GM12878 (cell line): ENCODE data around the gene MIEF1. TPM values are rescaled to one million over a fixed set of nuclear protein-coding genes. Genes with fewer than 3 reads are reported as not detected.

Experiments used
- ATAC-seq: fragments of 200-7000 bp; cut with Tn5 transposase; 3 replicates; pipeline ENCODE4 v1.9.1; 2020; ENCODE audit warnings: mild to moderate bottlenecking, moderate library complexity
- BruUV-seq: library from RNA; stranded (reverse); fragments of 400-500 nt; replicated peaks from 2 replicates; lab custom pipeline; 2021; lab: Mats Ljungman, UMichigan
- CTCF ChIA-PET: fragments of 300-600 bp; sonication (Branson Sonifier 250); formaldehyde crosslinking; extraction: SDS; loops from one replicate; lab custom pipeline; 2021; ENCODE audit warnings: inconsistent platforms; lab: Yijun Ruan, JAX
- POLR2A ChIA-PET: fragments of 350-600 bp; formaldehyde crosslinking; extraction: SDS; loops from one replicate; lab custom pipeline; 2021; ENCODE audit warnings: inconsistent platforms; lab: Charles Lee
- RAD21 ChIA-PET: fragments of 300-600 bp; sonication (Branson Sonifier 250); formaldehyde crosslinking; loops from one replicate; lab custom pipeline; 2023; ENCODE audit warnings: antibody characterized with exemption; ENCODE audit not compliant: unreplicated experiment; lab: Charles Lee
- SMC1A ChIA-PET: fragments of 300-600 bp; sonication (Branson Sonifier 250); formaldehyde crosslinking; loops from one replicate; lab custom pipeline; 2023; ENCODE audit not compliant: unreplicated experiment, uncharacterized antibody; lab: Charles Lee
- DNase-seq: peaks from one replicate; pipeline ENCODE4 v3.0.0-alpha.2; 2011; ENCODE audit warnings: low read depth, low spot score
- FAIRE-seq: peaks from 3 replicates; lab custom pipeline; 2011; peaks lifted over from hg19 to GRCh38; lab: Jason Lieb, UNC
- H2AFZ ChIP-seq: 2 replicates; pipeline ENCODE4 v1.6.0; 2011; ENCODE audit warnings: low read depth, low read length, control low read depth; ENCODE audit not compliant: control insufficient read depth
- H3K27ac ChIP-seq: 2 replicates; pipeline ENCODE4 v1.5.1; 2011; ENCODE audit warnings: control low read depth; ENCODE audit not compliant: control insufficient read depth, insufficient read depth
- H3K27me3 ChIP-seq, 2 experiments: replicated peaks in 1 of 2; 2 replicates each; pipeline versions ENCODE4 v1.6.0 to v1.6.1; 2011; ENCODE audit warnings: low read length in 1 of 2; ENCODE audit not compliant: control insufficient read depth in 2 of 2, insufficient read depth in 2 of 2
- H3K36me3 ChIP-seq, 2 experiments: 2 replicates each; pipeline ENCODE4 v1.5.1; 2011; ENCODE audit warnings: low read length in 1 of 2; ENCODE audit not compliant: control insufficient read depth in 2 of 2, insufficient read depth in 2 of 2
- H3K4me1 ChIP-seq: 2 replicates; pipeline ENCODE4 v1.6.1; 2011; ENCODE audit warnings: mild to moderate bottlenecking, low read length, moderate library complexity, mixed read lengths; ENCODE audit not compliant: control insufficient read depth, insufficient read depth
- H3K4me2 ChIP-seq: 2 replicates; pipeline ENCODE4 v1.6.0; 2011; ENCODE audit warnings: control low read depth; ENCODE audit not compliant: control insufficient read depth, insufficient read depth
- H3K4me3 ChIP-seq: fragments of 200-600 bp; sonication (generic); 2 replicates; pipeline ENCODE4 v1.5.1; 2016
- H3K79me2 ChIP-seq: 2 replicates; pipeline ENCODE4 v1.6.0; 2011; ENCODE audit warnings: low read length; ENCODE audit not compliant: control insufficient read depth, insufficient read depth
- H3K9ac ChIP-seq: 2 replicates; pipeline ENCODE4 v1.8.0; 2011; ENCODE audit warnings: low read length, control low read depth, mixed read lengths; ENCODE audit not compliant: control insufficient read depth, insufficient read depth
- H3K9me3 ChIP-seq: replicated peaks from 3 replicates; pipeline ENCODE4 v1.5.1; 2011; ENCODE audit warnings: mild to moderate bottlenecking, low read length; ENCODE audit not compliant: control insufficient read depth, insufficient read depth
- H4K20me1 ChIP-seq: 2 replicates; pipeline ENCODE4 v1.6.0; 2011; ENCODE audit not compliant: control insufficient read depth, insufficient read depth
- FOXK2 ChIP-seq: fragments of 450-650 bp; IDR thresholded peaks from 2 replicates; pipeline ENCODE4 v1.6.1; 2017; ENCODE audit warnings: mild to moderate bottlenecking, moderate library complexity
- FOXM1 ChIP-seq: IDR thresholded peaks from 2 replicates; pipeline ENCODE4 v1.6.1; 2012; ENCODE audit warnings: low read depth, mild to moderate bottlenecking, inconsistent platforms, low read length, moderate library complexity
- SUZ12 ChIP-seq: fragments of 200-600 bp; sonication (generic); IDR thresholded peaks from one replicate; pipeline ENCODE4 v1.6.1; 2018; ENCODE audit warnings: antibody characterized with exemption, mild to moderate bottlenecking; ENCODE audit not compliant: unreplicated experiment
- ZNF384 ChIP-seq: IDR thresholded peaks from 2 replicates; pipeline ENCODE4 v1.6.1; 2012; ENCODE audit warnings: low read depth, mild to moderate bottlenecking, low read length, improper control_type of control experiment, borderline replicate concordance
- ZNF687 ChIP-seq: fragments of 450-650 bp; IDR thresholded peaks from 2 replicates; pipeline ENCODE4 v1.6.1; 2017; ENCODE audit warnings: mild to moderate bottlenecking, moderate library complexity
- WGBS: methylation state at CpG from one replicate; pipeline ENCODE4 v1.1.6; 2016; ENCODE audit warnings: low lambda C conversion rate; ENCODE audit not compliant: insufficient replicate concordance, insufficient coverage; ENCODE audit errors: missing lambda C conversion rate; 5-methylcytosine and 5-hydroxymethylcytosine counted together
- in situ Hi-C: fragments of 300-500 bp; cut with MboI; formaldehyde crosslinking; loops from 9 replicates; pipeline ENCODE4 v1.14.3; 2018; ENCODE audit warnings: mixed read lengths
- intact Hi-C: fragments of 100-400 bp; cut with micrococcal nuclease; formaldehyde crosslinking; loops from one replicate; pipeline ENCODE4 v1.14.2; 2022; ENCODE audit not compliant: unreplicated experiment
- polyA plus RNA-seq, 11 experiments: library from polyadenylated mRNA; depleted of rRNA in 4 of 11; unstranded in 6 of 11; stranded (reverse) in 5 of 11; fragments of >200 nt; fragmentation: Nextera tagmentation in 4 of 11; fragmentation: Illumina TruSeq in 1 of 11; extraction: Ambion mirVana in 4 of 11; extraction: Trizol in 1 of 11; gene quantifications; 1 replicate in 1 of 11; 2 replicates in 10 of 11; pipeline versions ENCODE4 v1.2.1 to v1.2.3, GENCODE V29; 2011 to 2016; ENCODE audit warnings: inconsistent platforms in 2 of 11, missing spikeins in 2 of 11, low read depth in 1 of 11
- total RNA-seq, 4 experiments: library from RNA; depleted of rRNA in 3 of 4; stranded (reverse); fragments of >200 nt in 3 of 4; fragmentation: Illumina TruSeq in 1 of 4; extraction: Trizol in 1 of 4; gene quantifications; 2 replicates each; pipeline versions ENCODE4 v1.2.1 to v1.2.3, GENCODE V29; 2013 to 2021

MIEF1 gene
- total and polyA plus RNA-seq, 10 of the 15 experiments (the other 5 are each of a cell fraction or from before 2014, with no cell fraction given) = 12.4 to 52.3 (median 29.3) TPM

DNA sequence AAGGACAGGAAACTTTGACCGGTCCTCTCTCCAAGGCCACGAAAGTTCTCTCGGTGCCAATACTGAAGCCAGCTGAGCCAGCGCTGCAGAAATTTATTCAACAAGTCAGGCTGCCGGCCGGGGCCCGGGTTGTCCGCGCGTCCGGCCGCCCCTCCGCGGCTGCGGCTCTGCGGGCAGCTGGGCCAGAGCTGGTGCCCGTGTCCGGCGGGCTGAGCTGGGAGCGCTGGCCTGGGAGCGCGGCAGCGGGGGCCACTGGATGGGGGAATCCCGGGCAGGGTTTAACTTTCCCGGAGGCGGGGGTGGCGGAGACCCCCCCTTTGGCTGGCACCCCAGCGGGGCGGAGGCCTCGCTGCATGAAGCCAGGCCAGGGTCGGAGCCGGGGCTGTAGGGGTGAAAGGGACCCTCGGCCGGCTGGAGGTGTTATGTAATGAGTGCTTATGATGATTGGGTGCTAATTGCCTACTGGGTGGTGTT is 56.2 kb downstream of the MIEF1 start:
- Histone ChIP-seq H3K36me3 (no peaks in the 10 kb centered on the region), H3K4me3 (no peak overlapping the region), H3K9me3 (no peaks in the 10 kb centered on the region), H3K4me2 (no peak overlapping the region), H2AFZ (no peak overlapping the region), H4K20me1 (no peaks in the 10 kb centered on the region), H3K79me2 (no peaks in the 10 kb centered on the region), H3K27me3 (peaks cover 7 to 8% of the 10 kb centered on the region in 2 experiments; a peak in 3 of 4 replicates), H3K27ac (no peak overlapping the region), H3K9ac (no peak overlapping the region), H3K4me1 (no peaks in the 10 kb centered on the region)
- SMC1A ChIA-PET = no interaction called here
- 45% methylated on average over 32 of the region's 34 CpGs for WGBS
- RAD21 ChIA-PET = interaction anchor here (1.4 kb wide), 1 partner anchor 479 kb away, joined by 3 read pairs; no protein-coding TSS in a partner anchor
- POLR2A ChIA-PET = no interaction called here
- in situ Hi-C loops = no loop called here
- no peak for ATAC-seq
- no peak for DNase-seq
- FAIRE-seq = no peak
- no peak for TF ChIP-seq FOXK2
- TF ChIP-seq SUZ12 = peak; percentile 74
- no peak for TF ChIP-seq ZNF384
- BruUV-seq = no TSS peak
- intact Hi-C loops = loop anchor here (5.0 kb wide), 1 partner anchor 464 kb away; no protein-coding TSS in a partner anchor
- CTCF ChIA-PET = interaction anchor here (1.1 to 3.4 kb wide), 2 partner anchors 466 to 478 kb away, joined by 3 to 23 read pairs; no protein-coding TSS in a partner anchor

DNA sequence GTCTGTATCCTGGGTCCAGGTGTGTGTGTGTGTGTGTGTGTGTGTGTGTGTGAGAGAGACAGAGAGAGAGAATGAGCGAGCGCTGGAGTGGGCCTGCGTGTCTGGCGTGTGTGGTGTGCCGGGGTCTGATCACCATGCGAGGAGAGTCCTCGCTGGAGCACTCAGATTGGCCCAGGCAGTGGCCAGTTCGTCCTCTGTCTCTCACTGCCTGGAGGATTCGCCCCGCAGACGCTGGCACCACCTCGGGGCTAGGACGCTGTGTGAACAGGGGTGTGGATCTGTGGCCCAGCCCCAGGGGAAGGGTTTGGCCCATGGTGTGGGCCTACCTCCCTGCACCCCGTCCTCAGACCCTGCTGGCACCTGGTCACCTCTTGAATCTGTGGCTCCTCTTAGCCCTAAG is 56.9 kb downstream of the MIEF1 start:
- BruUV-seq = no TSS peak
- no peak for FAIRE-seq
- RAD21 ChIA-PET = interaction anchor here (1.3 to 1.4 kb wide), 2 partner anchors 466 to 478 kb away, joined by 3 to 9 read pairs; no protein-coding TSS in a partner anchor
- SMC1A ChIA-PET = interaction anchor here (1.2 kb wide), 1 partner anchor 466 kb away, joined by 3 read pairs; no protein-coding TSS in a partner anchor
- peaks cover 7 to 8% of the 10 kb centered on the region in 2 experiments; a peak in 3 of 4 replicates for H3K27me3 ChIP-seq
- ATAC-seq = no peak
- H3K4me2 ChIP-seq = no peak overlapping the region
- TF ChIP-seq ZNF384 = no peak
- no peak for TF ChIP-seq FOXM1
- TF ChIP-seq ZNF687 = no peak
- CTCF ChIA-PET = interaction anchor here (0.5 to 3.4 kb wide), 5 partner anchors 172 to 811 kb away, joined by 3 to 23 read pairs (median 3); partner anchors contain the start of gene SGSM3
- no peaks in the 10 kb centered on the region for H3K79me2 ChIP-seq
- H3K4me1 ChIP-seq = no peaks in the 10 kb centered on the region
- no peaks in the 10 kb centered on the region for H3K36me3 ChIP-seq
- no peak overlapping the region for H3K9ac ChIP-seq
- DNase-seq = no peak
- intact Hi-C loops (loop anchor here (5.0 kb wide), 1 partner anchor 463 kb away; no protein-coding TSS in a partner anchor), in situ Hi-C loops (no loop called here)
- POLR2A ChIA-PET = no interaction called here
- no peak overlapping the region for H2AFZ ChIP-seq
- no peak overlapping the region for H3K27ac ChIP-seq
- no peaks in the 10 kb centered on the region for H3K9me3 ChIP-seq
- 36% methylated on average over 13 of the region's 14 CpGs for WGBS
- no peaks in the 10 kb centered on the region for H4K20me1 ChIP-seq
- no peak overlapping the region for H3K4me3 ChIP-seq
